NCI-H1694 (cell line): ENCODE data around the gene TMEM121B.
A peak's percentile ranks its signal among the peaks of the same experiment; 100 is the strongest.
"Not testable (repeated sequence)": the region's sequence is repeated elsewhere in the genome, so short reads cannot be mapped to it uniquely, and the experiment has no call there.

Experiments
- DNase-seq: peaks from one replicate; lab custom pipeline; 2025; lab: John Stamatoyannopoulos, UW

TMEM121B gene

DNA sequence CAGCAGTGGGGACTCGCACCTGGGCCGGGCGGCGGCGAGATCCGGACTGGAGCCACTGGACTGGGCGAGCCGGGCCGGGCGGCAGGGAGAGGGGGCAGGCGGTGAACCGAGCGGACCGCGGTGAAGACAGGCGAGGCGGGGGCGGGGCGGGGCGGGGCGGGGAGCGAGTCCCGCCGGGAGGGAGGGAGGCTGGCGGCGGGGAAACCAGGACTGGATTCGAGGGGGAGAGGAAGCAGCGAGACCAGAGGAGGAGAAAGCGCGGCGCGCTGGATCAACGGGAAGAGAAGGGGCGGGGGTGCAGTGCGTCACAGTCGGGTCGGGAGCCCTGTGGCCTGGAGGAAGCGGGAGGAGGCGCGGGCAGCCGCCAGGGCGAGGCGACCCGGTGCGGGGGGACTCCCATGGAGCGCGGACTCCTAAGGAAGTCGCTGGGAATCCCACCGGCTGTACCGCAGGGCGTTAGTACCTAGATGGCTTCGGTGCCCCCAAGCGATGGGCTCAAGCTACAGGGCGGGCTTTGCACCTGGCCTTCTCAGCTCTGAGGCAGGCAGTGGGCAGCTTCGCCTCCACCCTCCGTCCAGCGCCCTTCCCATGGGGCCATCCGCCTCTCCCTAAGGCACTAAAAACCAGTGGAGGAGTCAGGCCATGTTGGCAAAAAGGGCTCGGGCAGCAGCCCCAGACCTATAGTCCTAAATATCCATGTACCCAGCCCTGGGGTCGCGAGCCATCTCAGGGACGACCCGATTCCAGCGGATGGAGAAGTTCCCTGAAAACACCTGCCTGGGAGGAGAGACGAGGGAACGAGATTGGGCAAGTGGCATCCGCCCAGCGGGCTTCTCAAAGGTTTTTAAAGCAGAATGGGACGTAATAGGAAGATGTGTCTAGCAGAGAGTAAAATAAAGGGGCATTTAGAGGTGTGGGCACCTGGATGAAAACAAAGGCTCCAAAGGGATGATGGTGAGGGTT is at the start of gene TMEM121B:
Gene TMEM121B, minus strand, starts transcription at position 128 of the 963 bp plus-strand sequence. CDS start 233 bp downstream, outside the sequence.
- DNase-seq, result peak; percentile 69

DNA sequence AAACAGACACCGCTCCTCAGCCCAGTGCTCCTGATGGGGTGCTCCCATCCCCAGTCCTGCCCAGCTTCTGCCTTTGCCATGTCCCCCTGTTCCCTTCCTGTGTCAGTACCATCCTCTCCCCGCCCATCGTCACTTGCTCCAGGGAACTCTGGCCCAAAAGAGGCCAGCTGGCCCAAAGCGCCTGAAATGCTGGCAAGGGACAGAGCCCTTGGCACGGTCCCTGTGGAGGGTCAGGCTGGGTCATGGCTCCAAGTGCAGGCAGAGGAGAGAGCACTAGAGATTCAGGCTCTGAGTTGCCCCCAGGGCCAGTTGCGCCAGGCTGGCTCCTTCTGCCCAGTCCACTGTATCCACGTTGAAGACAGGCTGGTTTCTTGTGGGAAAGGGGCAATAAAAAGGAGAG is 46.3 kb upstream of the TMEM121B start:
- DNase-seq, result no peak

DNA sequence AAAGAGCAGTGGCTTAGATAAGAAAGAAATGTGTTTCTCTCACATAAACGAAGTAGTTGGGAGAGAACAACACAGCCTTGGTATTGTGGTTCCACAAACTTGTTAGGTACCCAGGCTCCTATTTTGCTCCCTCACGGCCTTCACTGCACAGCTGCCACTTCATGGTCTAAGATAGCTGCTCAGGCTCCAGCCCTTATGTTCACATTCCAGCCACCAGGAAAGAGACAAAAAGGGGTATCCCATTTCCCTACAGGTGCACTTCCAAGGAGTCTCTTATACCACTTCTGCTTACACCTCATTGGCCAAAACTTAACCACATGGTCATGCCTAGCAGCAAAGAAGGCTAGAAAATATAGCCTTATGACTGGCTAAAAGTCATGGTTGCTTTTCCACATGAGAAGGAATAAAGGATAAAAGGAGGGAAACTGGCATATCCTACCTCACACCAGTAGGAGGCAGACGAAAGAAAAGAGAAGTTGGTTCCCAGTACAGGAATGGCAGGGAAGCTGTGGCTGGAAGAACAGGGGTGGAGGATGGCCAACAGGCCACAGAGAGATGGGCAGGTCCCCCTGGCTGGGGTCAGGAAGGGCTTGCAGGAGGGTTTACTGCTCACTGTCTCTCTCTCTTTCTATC is 43.3 kb upstream of the TMEM121B start:
- peak; percentile 6 for DNase-seq

DNA sequence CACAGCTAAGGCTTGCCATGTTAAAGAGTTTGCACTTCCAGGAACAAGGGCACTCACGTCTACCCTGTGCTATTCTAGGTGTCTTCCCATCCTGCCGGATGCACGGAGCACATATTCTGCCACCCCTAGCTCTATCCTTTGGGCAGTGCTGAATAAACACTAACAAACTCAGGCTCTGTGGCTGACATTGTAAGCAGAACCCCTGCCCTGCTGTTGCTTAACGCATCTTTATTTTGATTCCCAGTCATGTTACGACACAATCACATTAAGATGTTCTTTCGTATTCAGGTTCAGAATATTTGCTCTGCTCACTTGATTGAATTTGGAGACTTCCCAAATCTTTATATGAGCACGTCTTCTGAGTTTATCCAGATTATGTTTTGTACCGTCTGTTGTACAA is 41.6 kb upstream of the TMEM121B start:
- no peak for DNase-seq

DNA sequence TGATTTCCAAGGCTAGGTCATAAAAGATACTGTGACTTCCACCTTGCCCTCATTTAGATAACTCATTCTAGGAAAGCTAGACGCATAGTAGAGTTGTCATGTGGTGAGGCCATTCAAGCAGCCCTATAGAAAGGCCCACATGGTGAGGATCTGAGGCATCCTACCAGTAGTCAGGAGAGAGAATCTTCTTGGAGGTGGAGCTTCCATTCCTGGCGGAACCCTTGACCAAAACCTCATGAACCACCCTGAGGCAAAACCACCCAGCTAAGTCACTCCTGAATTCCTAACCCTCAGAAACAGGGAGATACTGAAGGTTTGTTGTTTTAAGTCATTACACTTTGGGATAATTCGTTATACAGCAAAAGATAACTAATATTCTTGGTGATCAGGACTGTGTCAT is 40.8 kb upstream of the TMEM121B start:
- no peak for DNase-seq

DNA sequence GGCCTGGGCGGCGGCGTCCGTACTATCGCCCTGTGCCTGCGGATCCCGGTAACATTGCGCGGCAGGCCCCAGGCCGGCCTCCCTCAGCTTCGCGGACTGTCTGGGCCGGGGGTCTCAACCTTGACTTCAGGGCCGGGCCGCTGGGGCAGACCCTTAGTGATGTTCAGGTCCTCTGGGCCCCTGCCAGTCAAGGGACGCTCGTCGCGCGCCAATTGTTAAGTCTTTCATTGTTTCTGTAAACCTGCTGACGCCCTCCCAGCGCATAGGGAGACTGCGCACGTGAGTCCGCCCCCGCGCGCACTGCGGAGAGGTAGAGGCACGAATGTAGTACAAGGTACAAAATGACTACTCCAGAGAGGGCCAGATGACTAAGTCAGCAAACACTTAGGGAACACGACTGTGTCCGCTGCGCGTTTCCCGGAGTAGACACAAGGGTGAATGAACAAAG is 38.4 kb upstream of the TMEM121B start:
- DNase-seq, result peak; percentile 9

- peak; percentile 48 for DNase-seq
Observed at GRCh38 chr22:17158568-17159503, 37.7 kb upstream of the TMEM121B start, which contains the start of gene HDHD5. TSS of gene HDHD5 (minus strand) at chr22:17159277. CDS start at chr22:17159251, 26 bp downstream.

- no peak for DNase-seq
Observed at GRCh38 chr22:17158176-17158567, 37.0 kb upstream of the TMEM121B start.

- DNase-seq, result no peak
Observed at GRCh38 chr22:17157714-17158113, 36.6 kb upstream of the TMEM121B start.

DNA sequence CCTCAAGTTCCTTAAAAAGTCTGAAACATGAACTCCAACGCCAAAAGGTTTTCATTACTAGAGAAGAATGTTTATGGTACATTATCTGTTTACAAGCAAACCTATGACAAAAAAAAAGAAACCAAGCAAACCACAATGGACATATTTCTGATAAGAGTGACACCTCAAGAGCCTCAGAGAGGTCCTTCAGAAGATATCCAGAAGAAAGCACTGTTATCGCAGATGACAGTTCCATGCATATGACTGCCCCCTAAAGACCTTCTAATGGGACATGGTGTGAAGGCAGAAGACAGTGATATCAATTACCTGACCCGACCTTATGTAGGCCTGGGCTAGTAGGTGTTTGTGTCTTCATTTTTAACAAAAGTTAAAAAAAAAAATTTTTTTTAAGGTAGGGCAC is 34.8 kb upstream of the TMEM121B start:
- no peak for DNase-seq

DNA sequence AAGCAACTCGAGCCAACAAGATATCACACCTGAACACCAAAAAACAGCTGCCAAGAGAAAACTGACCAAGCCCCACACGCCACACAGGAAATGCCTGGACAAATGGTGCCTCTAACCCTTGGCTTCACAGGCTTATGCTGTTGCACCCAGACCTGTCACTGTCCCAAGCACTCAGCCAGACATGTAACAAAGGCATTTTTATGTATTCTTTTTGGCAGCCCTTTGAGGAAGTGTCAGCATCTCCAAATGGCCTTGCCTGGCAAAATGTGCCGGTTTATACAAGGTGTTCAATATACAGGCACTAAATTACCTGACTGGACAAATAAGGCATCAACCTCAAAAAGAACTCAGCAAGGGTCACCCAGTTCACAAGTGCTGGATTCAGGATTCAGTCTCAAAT is 31.8 kb upstream of the TMEM121B start:
- DNase-seq, result no peak

- DNase-seq, result no peak
Observed at GRCh38 chr22:17152340-17152739, 31.2 kb upstream of the TMEM121B start.

GRCh38 chr22:17149076-17149815 is 28.1 kb upstream of the TMEM121B start:
- DNase-seq, result no peak

DNA sequence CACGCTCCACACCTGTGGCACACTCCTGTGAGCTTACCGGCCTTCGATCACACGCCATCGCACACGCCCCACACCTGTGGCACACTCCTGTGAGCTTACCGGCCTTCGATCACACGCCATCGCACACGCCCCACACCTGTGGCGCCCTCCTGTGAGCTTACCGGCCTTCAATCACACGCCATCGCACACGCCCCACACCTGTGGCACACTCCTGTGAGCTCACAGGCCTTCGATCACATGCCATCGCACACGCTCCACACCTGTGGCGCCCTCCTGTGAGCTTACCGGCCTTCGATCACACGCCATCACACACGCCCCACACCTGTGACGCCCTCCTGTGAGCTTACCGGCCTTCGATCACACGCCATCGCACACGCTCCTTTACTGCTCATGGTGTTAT is 26.3 kb upstream of the TMEM121B start:
- not testable (repeated sequence) for DNase-seq

DNA sequence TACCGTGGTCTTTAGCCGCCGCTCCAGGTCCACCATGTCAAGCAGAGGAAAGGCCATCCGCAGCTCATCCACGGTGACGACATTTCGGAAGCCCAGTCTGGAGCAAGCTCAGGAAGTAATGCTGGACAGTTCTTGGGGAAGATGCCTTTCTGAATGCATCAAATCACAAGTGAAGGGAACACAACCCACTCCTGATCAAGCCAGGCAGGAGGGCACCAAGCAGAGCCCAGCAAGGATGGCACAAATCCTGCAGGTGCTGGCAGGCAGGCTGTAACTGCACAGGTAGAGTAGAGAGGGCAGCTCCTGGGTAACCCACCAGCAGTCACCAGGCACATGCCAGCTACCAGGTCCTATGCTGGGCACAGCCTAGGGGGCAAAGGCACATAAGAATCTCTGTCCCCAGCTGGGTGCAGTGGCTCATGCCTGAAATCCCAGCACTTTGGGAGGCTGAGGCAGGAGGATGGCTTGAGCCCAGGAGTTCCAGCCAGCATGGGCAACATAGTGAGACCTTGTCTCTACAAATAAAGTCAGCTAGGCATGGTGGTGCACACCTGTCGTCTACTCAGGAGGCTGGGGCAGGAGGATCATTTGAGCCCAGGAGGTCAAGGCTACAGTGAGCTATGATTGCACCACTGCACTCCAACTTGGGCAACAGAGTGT is 24.0 kb upstream of the TMEM121B start:
- DNase-seq, result no peak

DNA sequence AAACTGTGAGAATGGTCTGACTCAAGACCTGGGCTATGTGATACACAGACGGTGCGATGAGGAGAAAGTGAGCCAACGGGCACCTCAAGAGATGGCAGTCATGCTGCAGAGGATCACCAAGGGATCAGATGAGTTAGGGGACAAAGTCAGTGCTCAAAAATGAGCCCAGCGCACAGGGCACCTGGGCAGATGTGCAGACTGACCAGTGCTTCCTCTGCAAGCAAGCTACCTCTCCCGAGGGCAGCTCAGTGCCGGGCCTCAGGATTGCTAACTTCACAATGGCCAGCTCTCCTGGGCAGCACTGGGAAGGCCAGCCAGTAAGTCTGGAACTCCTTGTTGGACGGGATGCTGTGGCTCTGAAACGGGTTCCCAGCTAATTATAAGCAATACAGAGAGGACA is 22.7 kb upstream of the TMEM121B start:
- no peak for DNase-seq

- DNase-seq, result no peak
Observed at GRCh38 chr22:17143101-17143500, 21.9 kb upstream of the TMEM121B start.

GRCh38 chr22:17140826-17141766 is 19.9 kb upstream of the TMEM121B start:
- DNase-seq, result no peak

GRCh38 chr22:17140022-17140421 is 18.9 kb upstream of the TMEM121B start:
- DNase-seq, result no peak

DNA sequence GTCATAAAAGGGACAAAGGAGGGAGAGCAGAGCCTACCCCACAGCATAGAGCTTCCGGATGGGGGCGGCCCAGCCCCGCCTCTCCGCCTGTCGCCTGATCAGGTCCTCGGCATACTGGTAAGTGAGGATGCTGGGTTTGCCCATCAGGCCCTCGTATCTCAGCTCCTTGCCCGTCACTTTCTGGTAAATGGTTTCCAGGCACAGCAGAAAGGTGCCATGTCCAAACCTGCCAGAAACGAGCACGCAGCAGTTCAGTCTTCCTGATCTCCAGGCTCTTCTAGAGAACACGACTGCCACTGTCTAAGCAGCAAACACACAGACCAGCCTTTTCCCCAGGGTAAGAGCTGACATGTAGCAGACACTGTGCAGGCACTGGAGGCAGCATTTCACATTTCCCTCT is 17.4 kb upstream of the TMEM121B start:
- DNase-seq, result no peak
